Measurements from ENCODE around the gene VAT1.
"Not testable (repeated sequence)": the region's sequence is repeated elsewhere in the genome, so short reads cannot be mapped to it uniquely, and the experiment has no call there.

Gene VAT1

DNA sequence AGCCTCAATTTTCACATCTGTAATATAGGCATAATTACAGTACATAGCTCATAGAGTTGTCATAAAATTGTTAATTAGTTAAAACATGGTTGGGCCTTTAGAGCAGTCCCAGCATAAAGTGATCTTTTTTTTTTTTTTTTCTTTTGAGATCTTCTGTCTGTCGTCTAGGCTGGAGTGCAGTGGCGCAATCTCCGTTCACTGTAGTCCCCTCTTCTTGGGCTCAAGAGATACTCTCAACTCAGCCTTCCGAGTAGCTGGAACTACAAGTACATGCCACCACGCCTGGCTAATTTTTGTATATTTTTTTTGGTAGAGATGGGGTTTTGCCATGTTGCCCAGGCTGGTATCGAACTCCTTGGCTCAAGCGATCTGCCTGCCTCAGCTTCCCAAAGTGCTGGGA lies 33.9 kb upstream of the VAT1 start:
- Histone ChIP-seq H3K4me2 (ENCODE audit: insufficient read depth, low read length) (no peak overlapping the region), H3K9me3 (ENCODE audit: insufficient read depth, low read length, severe bottlenecking) (no peaks in the 10 kb centered on the region), H3K79me2 (ENCODE audit: insufficient read depth, low read length) (no peaks in the 10 kb centered on the region), H3K27ac (ENCODE audit: low read length) (no peak overlapping the region), H3K4me1 (ENCODE audit: insufficient read depth, low read length) (no peaks in the 10 kb centered on the region), H4K20me1 (ENCODE audit: insufficient read depth, low read length) (no peaks in the 10 kb centered on the region), H3K4me3 (ENCODE audit: low read depth in 1 of 2, low read length in 2 of 2) (no peak overlapping the region), H3K9ac (ENCODE audit: low read depth, low read length) (no peak overlapping the region), H3K36me3 (ENCODE audit: insufficient read depth, low read length) (peaks cover 86% of the 10 kb centered on the region), H2AFZ (ENCODE audit: low read depth, low read length) (no peak overlapping the region), H3K27me3 (ENCODE audit: insufficient read depth, low read length, poor library complexity) (no peaks in the 10 kb centered on the region)
- no peak for ATAC-seq (ENCODE audit: insufficient read depth, low read depth)
- TF ChIP-seq, protein P1, sequence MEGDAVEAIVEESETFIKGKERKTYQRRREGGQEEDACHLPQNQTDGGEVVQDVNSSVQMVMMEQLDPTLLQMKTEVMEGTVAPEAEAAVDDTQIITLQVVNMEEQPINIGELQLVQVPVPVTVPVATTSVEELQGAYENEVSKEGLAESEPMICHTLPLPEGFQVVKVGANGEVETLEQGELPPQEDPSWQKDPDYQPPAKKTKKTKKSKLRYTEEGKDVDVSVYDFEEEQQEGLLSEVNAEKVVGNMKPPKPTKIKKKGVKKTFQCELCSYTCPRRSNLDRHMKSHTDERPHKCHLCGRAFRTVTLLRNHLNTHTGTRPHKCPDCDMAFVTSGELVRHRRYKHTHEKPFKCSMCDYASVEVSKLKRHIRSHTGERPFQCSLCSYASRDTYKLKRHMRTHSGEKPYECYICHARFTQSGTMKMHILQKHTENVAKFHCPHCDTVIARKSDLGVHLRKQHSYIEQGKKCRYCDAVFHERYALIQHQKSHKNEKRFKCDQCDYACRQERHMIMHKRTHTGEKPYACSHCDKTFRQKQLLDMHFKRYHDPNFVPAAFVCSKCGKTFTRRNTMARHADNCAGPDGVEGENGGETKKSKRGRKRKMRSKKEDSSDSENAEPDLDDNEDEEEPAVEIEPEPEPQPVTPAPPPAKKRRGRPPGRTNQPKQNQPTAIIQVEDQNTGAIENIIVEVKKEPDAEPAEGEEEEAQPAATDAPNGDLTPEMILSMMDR (IDR thresholded peaks at IDR 0.05; ENCODE audit: borderline replicate concordance, extremely low read depth, low read length, poor library complexity, severe bottlenecking), result no peak
- TF ChIP-seq EZH2 (IDR thresholded peaks at IDR 0.05; ENCODE audit: borderline replicate concordance, low read depth, low read length, severe bottlenecking), result no peak
- no peak for DNase-seq

DNA sequence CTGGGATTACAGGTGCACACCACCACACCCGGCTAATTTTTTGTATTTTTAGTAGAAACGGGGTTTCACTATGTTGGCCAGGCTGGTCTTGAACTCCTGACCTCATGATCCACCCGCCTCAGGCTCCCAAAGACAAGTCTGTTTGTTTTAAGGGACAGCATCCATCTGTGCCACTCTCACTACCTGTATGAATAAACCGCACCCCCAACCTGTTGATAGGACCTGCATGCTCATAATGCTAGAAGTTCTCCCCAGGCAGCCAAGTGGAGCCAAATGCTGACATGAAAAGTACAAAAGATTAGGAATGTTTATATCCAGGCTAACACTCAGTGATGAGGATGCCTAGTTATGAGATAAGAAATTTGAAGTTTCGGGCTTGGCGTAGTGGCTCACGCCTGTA lies 30.8 kb upstream of the VAT1 start:
- not testable (repeated sequence) for H3K27ac ChIP-seq (ENCODE audit: low read length); H3K9ac ChIP-seq (ENCODE audit: low read depth, low read length); H3K4me3 ChIP-seq (ENCODE audit: low read depth in 1 of 2, low read length in 2 of 2); H3K79me2 ChIP-seq (ENCODE audit: insufficient read depth, low read length); H3K4me2 ChIP-seq (ENCODE audit: insufficient read depth, low read length); DNase-seq; H2AFZ ChIP-seq (ENCODE audit: low read depth, low read length); ATAC-seq (ENCODE audit: insufficient read depth, low read depth); H3K9me3 ChIP-seq (ENCODE audit: insufficient read depth, low read length, severe bottlenecking); H4K20me1 ChIP-seq (ENCODE audit: insufficient read depth, low read length); H3K4me1 ChIP-seq (ENCODE audit: insufficient read depth, low read length); H3K27me3 ChIP-seq (ENCODE audit: insufficient read depth, low read length, poor library complexity)
- peaks cover 87% of the 10 kb centered on the region for H3K36me3 ChIP-seq (ENCODE audit: insufficient read depth, low read length)

DNA sequence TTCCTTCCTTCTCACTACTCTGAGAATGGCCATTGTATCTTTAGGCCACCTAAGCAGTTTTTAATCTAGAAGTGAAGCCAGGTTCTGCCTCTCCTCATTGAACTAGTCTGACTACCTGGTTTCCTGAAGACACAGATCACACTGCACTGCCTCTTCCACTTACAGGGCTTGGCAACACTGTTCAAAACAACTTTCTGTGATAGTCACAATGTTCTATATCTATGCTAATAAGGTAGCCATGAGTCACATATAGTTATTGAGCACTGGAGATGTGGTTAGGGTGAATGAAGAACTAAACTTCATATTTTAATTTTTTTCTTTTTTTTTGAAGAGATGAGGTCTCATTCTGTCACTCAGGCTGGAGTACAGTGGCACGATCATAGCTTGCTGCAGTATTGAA lies 29.8 kb upstream of the VAT1 start:
- ATAC-seq (ENCODE audit: insufficient read depth, low read depth) (no peak), DNase-seq (no peak)
- H3K36me3 ChIP-seq (ENCODE audit: insufficient read depth, low read length), result peaks cover 93% of the 10 kb centered on the region
- no peaks in the 10 kb centered on the region for H3K9me3 ChIP-seq (ENCODE audit: insufficient read depth, low read length, severe bottlenecking)
- no peak overlapping the region for H2AFZ ChIP-seq (ENCODE audit: low read depth, low read length)
- H3K4me2 ChIP-seq (ENCODE audit: insufficient read depth, low read length), result no peak overlapping the region
- H4K20me1 ChIP-seq (ENCODE audit: insufficient read depth, low read length), result no peaks in the 10 kb centered on the region
- TF ChIP-seq, protein P1 (IDR thresholded peaks at IDR 0.05; ENCODE audit: borderline replicate concordance, extremely low read depth, low read length, poor library complexity, severe bottlenecking), result no peak
- no peak for TF ChIP-seq EZH2 (IDR thresholded peaks at IDR 0.05; ENCODE audit: borderline replicate concordance, low read depth, low read length, severe bottlenecking)
- H3K4me1 ChIP-seq (ENCODE audit: insufficient read depth, low read length), result no peaks in the 10 kb centered on the region
- H3K27ac ChIP-seq (ENCODE audit: low read length), result no peak overlapping the region
- H3K79me2 ChIP-seq (ENCODE audit: insufficient read depth, low read length), result no peaks in the 10 kb centered on the region
- no peaks in the 10 kb centered on the region for H3K27me3 ChIP-seq (ENCODE audit: insufficient read depth, low read length, poor library complexity)
- no peak overlapping the region for H3K4me3 ChIP-seq (ENCODE audit: low read depth in 1 of 2, low read length in 2 of 2)
- no peak overlapping the region for H3K9ac ChIP-seq (ENCODE audit: low read depth, low read length)

DNA sequence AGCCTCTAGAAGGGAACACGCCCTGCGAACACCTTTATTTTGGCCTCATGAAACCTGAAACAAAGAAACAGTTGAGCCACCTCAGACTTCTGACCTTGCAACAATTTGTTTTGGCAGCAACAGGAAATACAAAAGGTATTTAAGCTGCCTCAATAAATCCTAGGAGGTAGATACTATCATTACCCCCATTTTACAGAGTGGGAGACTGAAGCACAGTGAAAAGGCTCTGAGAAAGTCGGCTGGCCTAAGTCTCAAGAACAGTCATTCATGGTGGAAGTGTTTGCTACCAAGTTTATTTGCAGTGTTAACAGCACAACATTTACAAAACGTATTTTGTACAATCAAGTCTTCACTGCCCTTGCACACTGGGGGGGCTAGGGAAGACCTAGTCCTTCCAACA lies 21.8 kb upstream of the VAT1 start:
- Histone ChIP-seq H3K27me3 (ENCODE audit: insufficient read depth, low read length, poor library complexity) (no peaks in the 10 kb centered on the region), H3K9me3 (ENCODE audit: insufficient read depth, low read length, severe bottlenecking) (no peaks in the 10 kb centered on the region), H3K4me2 (ENCODE audit: insufficient read depth, low read length) (no peak overlapping the region), H3K36me3 (ENCODE audit: insufficient read depth, low read length) (peaks cover 50% of the 10 kb centered on the region), H3K9ac (ENCODE audit: low read depth, low read length) (no peak overlapping the region), H2AFZ (ENCODE audit: low read depth, low read length) (no peak overlapping the region), H3K27ac (ENCODE audit: low read length) (no peak overlapping the region), H4K20me1 (ENCODE audit: insufficient read depth, low read length) (no peaks in the 10 kb centered on the region), H3K79me2 (ENCODE audit: insufficient read depth, low read length) (no peaks in the 10 kb centered on the region), H3K4me1 (ENCODE audit: insufficient read depth, low read length) (no peaks in the 10 kb centered on the region), H3K4me3 (ENCODE audit: low read depth in 1 of 2, low read length in 2 of 2) (no peak overlapping the region)
- ATAC-seq (ENCODE audit: insufficient read depth, low read depth) (no peak), DNase-seq (no peak)
- no peak for TF ChIP-seq EZH2 (IDR thresholded peaks at IDR 0.05; ENCODE audit: borderline replicate concordance, low read depth, low read length, severe bottlenecking)
- TF ChIP-seq, protein P1 (IDR thresholded peaks at IDR 0.05; ENCODE audit: borderline replicate concordance, extremely low read depth, low read length, poor library complexity, severe bottlenecking), result no peak
